HL-60 (cell line): Measurements from ENCODE around the gene MGARP.
"Not testable (repeated sequence)": the region's sequence is repeated elsewhere in the genome, so short reads cannot be mapped to it uniquely, and the experiment has no call there.

ENCODE experiments used
- DNase-seq, 2 experiments: peaks; one replicate each; pipeline ENCODE4 v3.0.0-alpha.2; 2010 to 2020; ENCODE audit warnings: low read depth in 1 of 2, low spot score in 1 of 2
- H3K27ac ChIP-seq: fragments of 250-450 bp; sonication (Bioruptor Pico); replicated peaks from 2 replicates; pipeline ENCODE4 v1.5.1; 2020; ENCODE audit warnings: mild to moderate bottlenecking, moderate library complexity
- H3K27me3 ChIP-seq: fragments of 250-450 bp; sonication (Bioruptor Pico); 2 replicates; pipeline ENCODE4 v1.5.1; 2021; ENCODE audit warnings: mild to moderate bottlenecking, moderate library complexity; ENCODE audit not compliant: insufficient read depth, poor library complexity, severe bottlenecking
- H3K4me3 ChIP-seq: replicated peaks from 2 replicates; pipeline ENCODE4 v1.5.1; 2011; ENCODE audit warnings: mild to moderate bottlenecking, control low read depth, low read length; ENCODE audit not compliant: insufficient read depth
- GABPA ChIP-seq: IDR thresholded peaks from 2 replicates; pipeline ENCODE4 v1.6.1; 2012; ENCODE audit warnings: low read depth
- POLR2AphosphoS5 ChIP-seq: IDR thresholded peaks from 2 replicates; pipeline ENCODE4 v1.6.1; 2012; ENCODE audit warnings: low read depth
- SPI1 ChIP-seq: IDR thresholded peaks from 2 replicates; pipeline ENCODE4 v1.6.1; 2012; ENCODE audit warnings: low read depth, mild to moderate bottlenecking, borderline replicate concordance
- TF ChIP-seq, protein P1 (sequence below): IDR thresholded peaks from one replicate; pipeline ENCODE4 v1.5.1; 2011; ENCODE audit warnings: low read length, control low read depth, inconsistent platforms; ENCODE audit not compliant: insufficient read depth
- TF ChIP-seq, protein P2 (sequence below): IDR thresholded peaks from 2 replicates; pipeline ENCODE4 v1.6.1; 2012; ENCODE audit warnings: low read depth; ENCODE audit not compliant: insufficient replicate concordance

The MGARP gene

DNA sequence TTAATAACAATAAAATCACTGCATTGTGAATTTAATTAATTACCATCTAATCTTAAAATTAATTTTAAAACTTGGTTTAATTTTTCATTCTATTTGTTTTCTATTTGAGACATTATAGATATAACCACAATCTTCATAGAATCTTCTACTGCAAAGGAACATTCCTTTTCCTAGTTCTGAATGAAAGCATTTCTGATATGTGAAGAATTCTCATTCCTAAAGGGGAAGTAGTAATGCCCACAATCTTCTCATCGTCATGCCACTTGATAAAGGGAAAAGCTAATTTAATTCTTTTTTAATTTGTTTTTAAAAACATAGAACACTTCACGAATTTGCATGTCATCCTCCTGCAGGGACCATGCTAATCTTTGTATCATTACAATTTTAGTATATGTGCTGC lies 23.7 kb downstream of the MGARP start:
- Histone ChIP-seq H3K27me3 (no peaks in the 10 kb centered on the region), H3K4me3 (no peak overlapping the region), H3K27ac (no peak overlapping the region)
- TF ChIP-seq GABPA (no peak), POLR2AphosphoS5 (no peak), SPI1 (no peak)
- TF ChIP-seq, protein P1, sequence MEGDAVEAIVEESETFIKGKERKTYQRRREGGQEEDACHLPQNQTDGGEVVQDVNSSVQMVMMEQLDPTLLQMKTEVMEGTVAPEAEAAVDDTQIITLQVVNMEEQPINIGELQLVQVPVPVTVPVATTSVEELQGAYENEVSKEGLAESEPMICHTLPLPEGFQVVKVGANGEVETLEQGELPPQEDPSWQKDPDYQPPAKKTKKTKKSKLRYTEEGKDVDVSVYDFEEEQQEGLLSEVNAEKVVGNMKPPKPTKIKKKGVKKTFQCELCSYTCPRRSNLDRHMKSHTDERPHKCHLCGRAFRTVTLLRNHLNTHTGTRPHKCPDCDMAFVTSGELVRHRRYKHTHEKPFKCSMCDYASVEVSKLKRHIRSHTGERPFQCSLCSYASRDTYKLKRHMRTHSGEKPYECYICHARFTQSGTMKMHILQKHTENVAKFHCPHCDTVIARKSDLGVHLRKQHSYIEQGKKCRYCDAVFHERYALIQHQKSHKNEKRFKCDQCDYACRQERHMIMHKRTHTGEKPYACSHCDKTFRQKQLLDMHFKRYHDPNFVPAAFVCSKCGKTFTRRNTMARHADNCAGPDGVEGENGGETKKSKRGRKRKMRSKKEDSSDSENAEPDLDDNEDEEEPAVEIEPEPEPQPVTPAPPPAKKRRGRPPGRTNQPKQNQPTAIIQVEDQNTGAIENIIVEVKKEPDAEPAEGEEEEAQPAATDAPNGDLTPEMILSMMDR: no peak
- TF ChIP-seq, protein P2, sequence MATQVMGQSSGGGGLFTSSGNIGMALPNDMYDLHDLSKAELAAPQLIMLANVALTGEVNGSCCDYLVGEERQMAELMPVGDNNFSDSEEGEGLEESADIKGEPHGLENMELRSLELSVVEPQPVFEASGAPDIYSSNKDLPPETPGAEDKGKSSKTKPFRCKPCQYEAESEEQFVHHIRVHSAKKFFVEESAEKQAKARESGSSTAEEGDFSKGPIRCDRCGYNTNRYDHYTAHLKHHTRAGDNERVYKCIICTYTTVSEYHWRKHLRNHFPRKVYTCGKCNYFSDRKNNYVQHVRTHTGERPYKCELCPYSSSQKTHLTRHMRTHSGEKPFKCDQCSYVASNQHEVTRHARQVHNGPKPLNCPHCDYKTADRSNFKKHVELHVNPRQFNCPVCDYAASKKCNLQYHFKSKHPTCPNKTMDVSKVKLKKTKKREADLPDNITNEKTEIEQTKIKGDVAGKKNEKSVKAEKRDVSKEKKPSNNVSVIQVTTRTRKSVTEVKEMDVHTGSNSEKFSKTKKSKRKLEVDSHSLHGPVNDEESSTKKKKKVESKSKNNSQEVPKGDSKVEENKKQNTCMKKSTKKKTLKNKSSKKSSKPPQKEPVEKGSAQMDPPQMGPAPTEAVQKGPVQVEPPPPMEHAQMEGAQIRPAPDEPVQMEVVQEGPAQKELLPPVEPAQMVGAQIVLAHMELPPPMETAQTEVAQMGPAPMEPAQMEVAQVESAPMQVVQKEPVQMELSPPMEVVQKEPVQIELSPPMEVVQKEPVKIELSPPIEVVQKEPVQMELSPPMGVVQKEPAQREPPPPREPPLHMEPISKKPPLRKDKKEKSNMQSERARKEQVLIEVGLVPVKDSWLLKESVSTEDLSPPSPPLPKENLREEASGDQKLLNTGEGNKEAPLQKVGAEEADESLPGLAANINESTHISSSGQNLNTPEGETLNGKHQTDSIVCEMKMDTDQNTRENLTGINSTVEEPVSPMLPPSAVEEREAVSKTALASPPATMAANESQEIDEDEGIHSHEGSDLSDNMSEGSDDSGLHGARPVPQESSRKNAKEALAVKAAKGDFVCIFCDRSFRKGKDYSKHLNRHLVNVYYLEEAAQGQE: no peak
- no peak for DNase-seq

DNA sequence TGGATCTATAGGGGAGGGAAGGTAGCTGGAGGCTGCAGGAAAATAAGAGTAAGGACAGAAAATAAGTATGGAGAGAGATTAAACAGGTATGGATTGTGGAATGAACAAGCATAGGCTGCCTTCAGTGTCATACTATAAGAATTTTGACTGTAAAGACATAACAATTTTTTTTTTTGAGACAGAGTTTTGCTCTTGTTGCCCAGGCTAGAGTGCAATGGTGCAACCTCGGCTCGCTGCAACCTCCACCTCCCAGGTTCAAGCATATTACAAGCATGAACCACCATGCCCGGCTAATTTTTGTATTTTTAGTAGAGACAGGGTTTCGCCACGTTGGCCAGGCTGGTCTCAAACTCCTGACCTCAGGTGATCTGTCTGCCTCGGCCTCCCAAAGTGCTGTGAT lies 24.4 kb downstream of the MGARP start:
- H3K4me3 ChIP-seq, DNase-seq, H3K27ac ChIP-seq, H3K27me3 ChIP-seq: not testable (repeated sequence)

DNA sequence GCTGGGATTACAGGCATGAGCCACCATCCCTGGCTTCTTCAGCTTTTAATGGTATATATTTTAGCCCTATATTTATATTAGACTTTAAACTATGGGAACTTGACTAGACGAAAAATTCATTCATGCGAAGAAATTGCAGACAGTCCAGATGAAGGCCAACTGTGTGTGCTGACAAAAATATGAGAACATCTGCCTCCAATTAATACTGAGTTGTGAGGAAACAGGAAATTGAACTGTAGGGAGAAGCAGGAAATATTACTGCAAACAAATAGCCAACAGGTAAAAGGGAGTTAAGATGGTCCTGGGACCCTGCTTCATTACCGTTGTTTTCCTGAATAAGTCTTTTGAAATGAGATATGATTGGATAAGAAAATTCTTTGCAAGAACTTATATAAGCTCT lies 26.3 kb downstream of the MGARP start:
- H3K27ac ChIP-seq: no peak overlapping the region

DNA sequence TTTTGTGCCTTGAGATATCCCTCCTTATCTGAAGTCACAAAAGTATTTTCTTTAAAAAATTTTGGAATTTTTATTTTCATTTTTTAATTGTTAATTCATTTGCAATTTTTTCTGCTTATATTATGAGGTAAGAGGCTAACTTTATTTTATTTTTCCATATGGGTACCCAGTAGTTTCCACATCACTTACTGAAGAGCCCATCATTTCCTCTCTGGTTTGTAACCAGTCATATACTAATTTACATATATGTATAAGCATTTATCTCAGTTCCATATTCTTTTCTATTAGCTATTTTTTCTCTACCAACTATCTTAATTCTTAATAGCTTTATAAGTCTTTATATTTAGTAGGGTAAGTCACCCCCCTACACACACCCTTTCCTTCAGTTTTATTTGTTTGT lies 27.0 kb downstream of the MGARP start:
- Histone ChIP-seq H3K4me3 (no peak overlapping the region), H3K27ac (no peak overlapping the region), H3K27me3 (no peaks in the 10 kb centered on the region)
- no peak for DNase-seq
- TF ChIP-seq POLR2AphosphoS5 (no peak), SPI1 (no peak), GABPA (no peak)
- TF ChIP-seq, protein P1: no peak
- TF ChIP-seq, protein P2: no peak

More for the DNA sequence above, 26.3 kb downstream of the MGARP start:
- Histone ChIP-seq H3K27me3 (no peaks in the 10 kb centered on the region), H3K4me3 (no peak overlapping the region)
- no peak for TF ChIP-seq SPI1
- no peak for TF ChIP-seq GABPA
- TF ChIP-seq, protein P1: no peak
- TF ChIP-seq, protein P2: no peak
- TF ChIP-seq POLR2AphosphoS5: no peak
- no peak for DNase-seq
